Activated naive CD8-positive, alpha-beta T cell treated with anti-CD3 and anti-CD28 coated beads, Interleukin-2, amount 50 U/mL, for 16 hours (primary cell): ENCODE results near the gene ZNF860.
"Not testable (repeated sequence)": the region's sequence is repeated elsewhere in the genome, so short reads cannot be mapped to it uniquely, and the experiment has no call there.

Experiments
- DNase-seq: peaks from one replicate; pipeline ENCODE4 v3.0.0-alpha.2; 2020; ENCODE audit warnings: low read depth, low spot score

Gene ZNF860

DNA sequence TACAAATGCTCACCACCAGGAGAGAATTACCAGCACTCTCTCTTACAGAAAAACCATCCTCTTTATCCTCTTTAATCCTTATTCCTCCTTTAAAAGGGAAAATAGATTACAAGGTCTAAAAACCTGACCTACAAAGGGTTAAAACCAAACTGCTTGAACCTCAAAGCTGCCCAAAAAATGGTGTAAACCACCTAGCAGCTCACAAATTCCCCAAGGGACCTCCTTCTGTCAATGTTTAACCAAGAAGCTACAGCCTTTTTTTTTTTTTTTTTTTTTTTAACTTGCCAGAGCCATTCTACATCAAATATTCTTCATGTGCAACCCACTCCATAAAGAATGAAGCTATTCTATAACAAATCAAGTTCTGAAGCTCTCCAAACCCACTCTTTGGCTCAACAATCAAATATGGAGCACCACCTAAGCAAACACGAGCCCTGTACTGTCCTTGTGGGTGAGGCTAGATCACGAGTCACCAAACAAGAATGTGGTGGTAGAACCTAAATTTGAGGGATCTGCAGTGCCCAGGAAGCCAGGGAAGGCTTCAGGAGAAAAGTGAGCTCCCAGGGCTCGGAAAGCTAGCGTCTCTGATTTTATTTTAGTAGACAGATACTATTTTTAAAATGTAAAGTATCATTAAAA lies 20.6 kb upstream of the ZNF860 start:
- DNase-seq, result no peak

- DNase-seq, result no peak
Observed at GRCh38 chr3:31962801-31963205, 18.7 kb upstream of the ZNF860 start.

- DNase-seq, result no peak
Observed at GRCh38 chr3:31966978-31967591, 14.5 kb upstream of the ZNF860 start.

DNA sequence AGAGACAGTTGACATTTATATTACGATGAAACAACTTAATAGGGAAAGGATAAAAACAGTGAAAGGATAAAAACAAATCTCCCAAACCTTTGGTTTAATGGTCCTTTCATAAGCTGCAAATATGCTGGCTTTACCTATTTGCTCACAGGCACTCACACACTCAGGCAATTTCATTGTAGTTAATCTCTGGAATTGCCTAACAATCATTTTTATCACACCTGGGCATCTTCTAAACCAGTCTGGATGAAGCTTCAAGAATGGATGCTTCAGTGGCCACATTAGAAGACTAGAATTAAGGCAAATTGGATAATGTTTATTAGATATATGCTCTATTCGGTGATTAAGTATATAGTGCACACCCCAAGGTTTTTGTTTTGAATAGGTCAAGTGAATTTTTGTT lies 14.0 kb upstream of the ZNF860 start:
- DNase-seq, result no peak

GRCh38 chr3:31968369-31968926 lies 13.1 kb upstream of the ZNF860 start:
- DNase-seq, result no peak

DNA sequence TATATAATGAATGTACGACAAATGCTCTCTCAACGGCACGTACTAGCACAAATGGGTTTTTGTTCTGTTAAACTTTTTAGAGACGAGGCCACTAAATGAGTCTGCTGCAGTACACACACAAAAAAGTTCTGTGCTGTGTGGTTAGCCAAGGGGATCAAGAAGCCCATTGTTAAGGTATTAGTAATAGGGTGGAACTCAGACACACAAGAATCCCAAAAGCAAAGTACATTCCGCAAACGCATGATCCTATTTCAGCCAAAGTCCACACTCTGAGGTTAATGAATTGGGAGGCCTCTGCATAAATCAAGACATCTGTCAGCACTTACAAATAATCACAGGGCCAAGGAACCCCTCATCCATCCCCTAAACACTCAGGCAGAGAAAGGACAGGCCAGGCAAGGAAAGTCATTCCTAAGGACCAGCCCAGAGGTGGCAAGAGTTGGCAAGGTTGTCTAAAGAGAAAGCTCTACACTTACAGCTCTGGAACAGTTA lies 12.6 kb upstream of the ZNF860 start:
- no peak for DNase-seq

- DNase-seq, result no peak
Observed at GRCh38 chr3:31971607-31972006, 9.9 kb upstream of the ZNF860 start.

DNA sequence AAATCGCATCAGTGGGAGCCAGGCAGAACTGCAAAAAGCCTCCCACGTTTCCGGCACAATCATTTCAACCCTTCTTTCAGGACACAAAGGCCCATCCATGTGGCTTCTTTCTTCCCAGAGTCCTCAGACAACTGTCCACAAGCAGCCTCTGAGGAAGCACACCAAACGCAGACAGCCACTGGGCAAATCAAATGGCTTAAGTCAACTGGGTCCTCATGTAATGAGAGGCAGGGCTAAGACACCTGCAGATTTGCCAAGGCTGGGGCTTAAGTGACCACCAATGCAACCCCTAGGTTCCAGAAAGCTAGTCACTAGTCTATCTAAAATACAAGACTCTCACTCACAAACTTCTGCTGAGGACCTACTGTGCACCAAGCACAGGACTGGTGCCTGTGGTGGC lies 8.5 kb upstream of the ZNF860 start:
- no peak for DNase-seq

DNA sequence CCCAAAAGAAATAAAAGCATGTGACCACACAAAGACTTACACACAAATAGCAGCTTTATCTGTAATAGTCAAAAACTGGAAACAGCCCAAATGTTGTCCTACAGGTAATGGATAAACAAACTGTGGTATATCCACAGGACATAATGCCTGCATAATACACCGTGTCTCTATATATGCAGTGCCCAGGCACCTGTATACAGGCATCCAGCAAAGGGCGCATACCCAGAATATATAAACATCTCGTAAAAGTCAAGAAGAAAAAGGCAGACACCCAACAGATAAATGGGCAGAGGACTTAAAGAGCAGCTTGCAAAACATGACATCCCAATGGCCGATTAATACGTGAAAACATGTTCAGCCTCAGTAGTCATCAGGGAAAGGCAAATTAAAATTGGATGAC lies 7.7 kb upstream of the ZNF860 start:
- DNase-seq, result no peak

DNA sequence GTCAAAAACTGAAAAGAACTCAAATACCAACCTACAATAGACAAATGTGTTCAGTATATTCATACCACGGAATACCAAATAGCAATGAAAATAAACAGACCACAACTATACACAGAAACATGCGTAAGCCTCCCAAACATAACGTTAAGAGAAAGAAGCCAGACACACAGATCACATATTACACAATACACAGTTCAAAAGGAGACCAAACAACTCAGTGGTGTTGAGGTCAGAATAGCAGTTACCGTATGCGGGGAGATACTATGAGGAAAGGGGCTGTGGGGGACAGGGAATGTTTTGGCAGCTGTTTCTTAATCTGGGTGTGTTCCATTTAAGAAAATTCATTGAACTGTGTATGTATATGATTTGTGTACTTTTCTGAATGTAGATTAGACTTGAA lies 7.1 kb upstream of the ZNF860 start:
- DNase-seq, result no peak

GRCh38 chr3:31974964-31975363 lies 6.6 kb upstream of the ZNF860 start:
- DNase-seq, result no peak

GRCh38 chr3:31976302-31976701 lies 5.2 kb upstream of the ZNF860 start:
- DNase-seq, result no peak

DNA sequence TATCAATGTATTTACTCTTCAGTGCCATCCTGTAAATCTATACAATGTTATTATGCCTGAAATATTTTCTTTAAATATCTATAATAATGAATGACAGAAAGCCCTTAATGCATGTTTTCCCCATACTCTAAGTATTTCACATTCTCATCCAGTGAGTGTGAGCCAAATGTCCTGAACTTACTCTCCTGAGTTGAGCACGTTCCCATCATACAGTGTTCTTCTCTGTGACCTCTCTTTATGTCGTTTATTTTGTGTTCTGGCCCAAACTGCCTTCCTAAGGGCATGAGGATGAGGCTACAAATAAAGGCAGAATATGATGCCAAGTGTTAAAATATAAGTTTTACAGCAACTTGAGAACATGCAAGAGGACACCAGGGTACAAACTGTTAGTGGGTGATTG lies 3.8 kb upstream of the ZNF860 start:
- no peak for DNase-seq

DNA sequence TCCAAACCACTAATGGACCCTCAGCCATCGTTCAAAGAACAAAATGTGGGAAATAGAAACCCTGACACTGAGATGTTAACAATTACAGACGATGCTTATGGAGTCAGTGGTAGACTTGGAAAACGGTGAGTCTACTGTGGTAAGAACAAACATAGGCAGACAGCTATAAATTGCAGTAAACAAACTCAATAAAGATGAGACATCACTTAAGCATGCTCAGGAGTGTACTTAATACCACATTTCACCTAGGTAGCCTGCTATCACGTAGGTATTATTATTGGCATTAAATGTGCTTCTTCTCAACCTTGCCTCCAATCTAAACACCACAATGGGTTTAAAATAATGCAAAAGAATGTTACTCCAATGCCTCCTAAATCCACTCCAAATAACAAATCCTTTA lies 3.0 kb upstream of the ZNF860 start:
- DNase-seq, result no peak

DNA sequence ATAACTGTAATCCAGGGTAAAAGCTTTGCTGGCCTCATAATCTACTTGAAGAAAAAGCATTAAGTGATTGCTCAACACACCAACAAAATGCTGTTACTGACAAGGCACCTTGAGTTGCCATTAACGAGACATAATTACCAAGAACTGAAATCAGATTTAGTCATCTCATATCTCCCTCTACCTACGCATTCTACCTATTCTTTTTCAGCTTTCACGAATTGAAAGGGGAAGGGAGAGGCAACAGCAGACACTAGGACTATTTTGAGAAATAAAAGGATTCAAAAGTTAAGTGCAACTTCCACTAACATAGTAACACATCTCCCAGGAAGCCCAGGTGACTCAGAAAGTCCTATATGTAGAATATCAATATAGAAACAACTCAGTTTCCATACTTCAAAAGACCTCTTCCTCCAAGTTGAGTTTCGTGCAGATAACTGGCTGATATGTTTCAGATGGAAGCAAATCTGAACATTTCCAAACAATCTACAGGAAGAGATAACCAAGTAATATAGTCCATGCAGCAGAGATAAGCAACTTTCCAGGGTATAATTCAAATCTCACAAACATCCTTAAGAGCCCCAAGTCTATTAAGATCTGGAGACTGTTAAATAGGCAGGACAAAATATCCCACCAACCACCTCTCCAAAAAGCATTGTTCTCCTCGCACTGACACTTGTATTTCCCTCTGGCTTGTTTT lies 2.4 kb upstream of the ZNF860 start:
- no peak for DNase-seq

DNA sequence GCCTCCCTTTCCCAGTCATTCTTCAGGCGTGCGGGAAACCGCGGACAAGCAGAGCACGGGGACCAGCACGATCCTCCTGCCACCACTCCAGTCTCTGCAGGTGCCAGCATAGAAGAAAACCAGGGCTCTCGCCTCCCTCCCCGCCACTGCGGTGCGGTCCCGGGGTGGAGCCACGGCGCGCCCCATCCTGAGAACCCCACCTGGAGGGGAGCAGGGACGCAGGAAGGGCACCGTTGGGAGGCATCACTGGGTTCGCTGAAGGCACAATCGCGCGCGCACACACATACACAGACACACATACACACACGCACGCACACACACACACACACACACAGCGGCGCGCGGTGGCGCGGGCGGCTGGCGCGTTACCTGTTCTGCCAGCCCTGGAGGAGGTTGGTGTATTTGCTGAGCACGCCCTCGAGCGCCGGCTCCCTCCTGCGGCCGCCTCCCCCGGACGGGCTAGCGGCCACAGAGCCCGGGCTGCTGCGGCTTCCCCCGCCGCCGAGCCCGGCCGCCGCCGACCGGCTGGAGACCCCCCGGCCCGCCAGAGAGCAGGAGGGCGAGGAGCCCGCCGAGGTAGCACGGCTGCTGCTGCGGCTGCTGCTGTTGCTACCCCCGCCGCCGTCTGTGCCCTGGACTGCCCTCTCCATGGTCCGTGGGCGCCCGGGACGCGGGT lies 882 bp upstream of the ZNF860 start:
- no peak for DNase-seq

DNA sequence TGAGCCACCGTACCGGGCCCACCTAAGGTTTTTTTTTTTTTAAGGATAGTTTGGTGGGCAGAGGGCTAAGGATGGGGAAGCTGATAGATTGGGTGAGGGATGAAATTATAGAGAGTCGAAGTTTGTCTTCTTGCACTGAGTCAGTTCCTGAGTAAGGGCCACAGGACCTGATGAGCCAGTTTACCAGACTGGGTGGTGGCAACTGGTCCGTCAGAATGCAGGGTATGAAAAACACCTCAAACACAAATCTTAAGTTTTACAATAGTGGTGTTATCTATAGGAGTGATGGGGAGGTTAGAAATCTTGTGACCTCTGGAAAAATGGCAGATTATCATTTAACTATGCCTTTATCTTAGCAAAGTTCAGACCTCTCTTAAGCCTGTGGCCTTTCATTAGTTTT lies 2.8 kb downstream of the ZNF860 start:
- no peak for DNase-seq

DNA sequence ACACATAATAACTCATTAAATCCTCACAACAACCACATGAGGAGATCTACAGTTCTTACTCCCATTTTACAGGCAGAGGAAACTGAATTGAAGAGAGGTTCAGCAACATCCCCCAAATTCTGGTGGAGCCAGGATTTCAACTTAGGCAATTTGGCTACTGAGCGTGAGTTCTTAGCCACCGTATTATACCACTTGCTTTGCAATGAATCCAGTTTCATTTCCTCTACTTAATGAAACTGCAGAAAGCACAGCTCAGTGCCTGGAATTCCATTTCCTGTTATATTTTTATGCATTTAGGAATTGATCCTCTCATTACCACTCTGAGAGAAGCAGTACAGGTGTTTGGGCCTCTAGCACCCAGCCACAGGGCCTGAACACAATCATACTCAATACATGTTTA lies 4.3 kb downstream of the ZNF860 start:
- no peak for DNase-seq

GRCh38 chr3:31988271-31988670 lies 6.7 kb downstream of the ZNF860 start:
- DNase-seq, result no peak

DNA sequence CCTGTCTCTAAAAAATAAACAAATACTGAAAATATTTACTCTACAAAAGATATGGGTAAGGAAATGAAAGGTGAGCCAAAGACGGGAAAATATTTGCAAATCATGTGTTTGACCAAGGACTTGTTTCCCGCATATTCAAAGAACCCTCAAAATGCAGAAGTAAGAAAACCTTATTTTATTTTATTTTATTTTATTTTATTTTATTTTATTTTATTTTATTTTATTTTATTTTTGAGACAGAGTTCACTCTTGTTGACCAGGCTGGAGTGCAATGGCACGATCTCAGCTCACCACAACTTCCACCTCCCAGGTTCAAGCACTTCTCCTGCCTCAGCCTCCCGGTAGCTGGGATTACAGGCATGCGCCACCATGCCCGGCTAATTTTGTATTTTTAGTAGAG lies 11.4 kb downstream of the ZNF860 start:
- not testable (repeated sequence) for DNase-seq

DNA sequence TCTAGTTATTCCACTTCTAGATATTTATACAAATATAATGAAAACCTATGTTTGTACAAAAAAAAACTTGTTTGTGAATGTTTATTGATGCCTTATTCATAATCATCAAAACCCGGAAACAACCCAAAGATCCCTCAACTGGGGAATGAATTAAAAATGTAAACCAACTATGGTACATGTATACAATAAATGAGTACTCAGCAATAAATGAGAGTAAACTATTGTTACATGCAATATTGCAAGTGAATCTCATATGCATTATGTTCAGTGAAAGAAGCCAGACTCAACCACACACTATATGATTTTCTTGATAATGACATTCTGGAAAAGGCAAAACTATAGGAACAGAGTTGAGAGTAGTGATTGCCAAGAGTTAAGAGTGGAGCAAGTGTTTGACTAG lies 12.3 kb downstream of the ZNF860 start:
- DNase-seq, result no peak

- DNase-seq, result not testable (repeated sequence)
Observed at GRCh38 chr3:31995026-31995425, 13.5 kb downstream of the ZNF860 start.
